NOMO-1 (cell line): ENCODE measurements around the gene ABCC5.

Source experiments
- DNase-seq, 2 experiments: peaks; one replicate each; lab custom pipeline; 2025; ENCODE audit not compliant: unreplicated experiment in 2 of 2; lab: John Stamatoyannopoulos, UW

Gene ABCC5

DNA sequence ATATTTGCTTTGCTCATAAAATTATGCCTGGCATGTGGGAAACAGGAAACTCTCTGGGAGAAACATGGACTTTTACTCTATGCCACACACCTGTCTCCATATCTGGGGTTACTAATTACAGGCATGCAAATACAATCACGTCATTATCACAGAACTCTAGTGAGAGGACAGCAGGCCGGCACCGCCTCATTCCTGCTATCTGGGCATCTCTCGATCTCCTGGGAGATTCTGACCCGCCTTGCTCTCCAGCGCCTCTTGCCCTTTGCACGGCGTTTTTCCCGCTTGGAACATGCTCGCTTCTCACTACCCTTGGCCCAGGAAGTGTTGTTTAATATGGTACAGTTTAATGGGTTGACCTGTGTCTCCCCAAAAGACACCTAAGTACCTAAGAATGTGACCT lies 87.6 kb downstream of the ABCC5 start:
- DNase-seq, result no peak

- DNase-seq, result no peak
These were observed 90.6 kb downstream of the ABCC5 start for GRCh38 chr3:183927059-183927458.

GRCh38 chr3:183924956-183925355 lies 92.7 kb downstream of the ABCC5 start:
- DNase-seq, result no peak

DNA sequence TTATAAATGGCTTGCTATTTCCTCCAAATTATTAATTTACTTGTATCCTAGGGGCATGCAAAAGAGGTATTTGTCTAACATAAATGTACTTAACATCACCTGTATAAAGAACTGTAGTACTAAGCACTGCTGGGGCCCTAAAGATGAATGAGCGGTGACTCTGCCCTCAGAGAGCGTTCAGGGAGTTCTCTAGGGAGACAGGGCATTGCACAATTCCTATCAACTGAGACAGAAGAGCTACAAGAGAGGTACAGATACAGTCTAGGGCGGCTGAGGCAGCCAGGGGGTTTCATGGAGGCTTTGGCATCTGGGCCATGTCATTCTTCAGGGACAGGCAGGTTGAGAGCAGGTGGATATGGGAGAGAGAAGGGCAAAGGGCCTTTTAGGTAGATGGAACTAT lies 93.1 kb downstream of the ABCC5 start:
- no peak for DNase-seq

- DNase-seq, result no peak
These were observed 95.3 kb downstream of the ABCC5 start for GRCh38 chr3:183922421-183922820.

GRCh38 chr3:183921096-183921495 lies 96.6 kb downstream of the ABCC5 start:
- no peak for DNase-seq

GRCh38 chr3:183920416-183920815 lies 97.3 kb downstream of the ABCC5 start:
- no peak for DNase-seq

- DNase-seq, result no peak
These were observed 99.5 kb downstream of the ABCC5 start for GRCh38 chr3:183918178-183918577.

- no peak for DNase-seq
These were observed 99.9 kb downstream of the ABCC5 start for GRCh38 chr3:183917776-183918175.

DNA sequence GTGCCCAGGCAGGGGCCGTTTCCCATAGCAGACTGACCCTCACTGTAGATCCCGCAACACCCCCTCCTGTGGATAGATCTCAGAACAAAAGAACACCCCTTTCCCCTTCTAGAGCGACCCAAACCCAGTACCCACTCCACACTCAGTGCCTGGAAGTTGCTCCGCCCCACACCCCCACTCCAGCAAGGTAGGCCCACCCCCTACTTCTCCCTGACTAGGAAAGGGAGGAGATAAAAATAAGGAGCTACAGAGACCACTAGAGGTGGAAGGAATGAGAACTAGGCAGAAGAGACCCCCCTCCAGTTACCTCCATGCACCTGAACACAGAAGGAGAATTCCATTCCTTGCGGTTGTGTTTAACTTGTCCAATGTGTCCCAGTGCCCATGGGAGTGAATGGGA lies 102.8 kb downstream of the ABCC5 start:
- DNase-seq, result no peak

DNA sequence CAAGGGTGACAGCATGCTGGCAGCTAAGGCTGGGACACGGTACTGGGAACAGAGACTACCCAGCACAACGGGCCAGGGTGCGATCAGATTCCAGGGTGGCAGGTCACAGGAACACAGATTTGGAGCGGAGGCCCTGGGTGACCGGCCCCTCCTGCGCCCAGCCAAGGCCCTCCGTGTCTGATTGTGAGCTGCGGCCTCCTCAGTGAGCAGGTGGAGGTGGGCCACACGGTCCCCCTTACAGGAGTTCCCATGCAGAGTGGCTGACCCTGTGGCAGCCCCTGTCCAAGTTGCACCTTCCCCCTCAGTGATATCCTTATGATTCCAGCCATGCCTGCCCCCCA lies 104.1 kb downstream of the ABCC5 start:
- DNase-seq, result no peak

- DNase-seq, result no peak
These were observed 104.6 kb downstream of the ABCC5 start for GRCh38 chr3:183912895-183913579.

DNA sequence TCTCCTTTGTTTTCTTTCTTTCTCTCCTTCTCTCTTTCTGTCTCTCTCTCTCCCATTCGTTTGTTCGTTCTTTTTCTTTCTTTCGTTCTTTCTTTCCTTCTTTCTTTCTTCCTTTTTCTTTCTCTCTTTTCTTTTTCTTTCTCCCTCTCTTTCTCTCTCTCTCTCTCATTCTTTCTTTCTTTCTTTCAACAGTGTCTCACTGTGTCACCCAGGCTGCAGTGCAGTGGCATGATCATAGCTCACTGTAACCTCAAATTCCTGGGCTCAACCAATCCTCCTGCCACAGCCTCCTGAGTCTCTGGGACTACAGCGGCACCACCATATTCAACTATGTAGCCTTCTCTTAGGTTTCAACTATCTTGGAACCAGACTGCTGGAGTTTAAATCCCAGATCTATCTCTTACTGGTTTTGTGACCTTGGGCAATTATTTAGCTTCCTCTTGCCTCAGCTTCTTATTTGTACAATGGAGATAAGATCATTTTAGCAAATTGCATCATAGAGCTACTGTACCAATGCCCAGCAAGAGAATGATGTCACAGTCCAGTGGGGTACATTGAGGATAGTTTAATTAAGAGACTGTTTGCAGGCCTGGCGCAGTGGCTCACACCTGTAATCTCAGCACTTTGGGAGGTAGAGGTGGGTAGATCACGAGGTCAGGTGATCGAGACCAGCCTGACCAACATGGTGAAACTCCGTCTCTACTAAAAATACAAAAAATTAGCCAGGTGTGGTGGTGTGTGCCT lies 105.7 kb downstream of the ABCC5 start:
- peak in 1 of 2 experiments; percentile 43 for DNase-seq

DNA sequence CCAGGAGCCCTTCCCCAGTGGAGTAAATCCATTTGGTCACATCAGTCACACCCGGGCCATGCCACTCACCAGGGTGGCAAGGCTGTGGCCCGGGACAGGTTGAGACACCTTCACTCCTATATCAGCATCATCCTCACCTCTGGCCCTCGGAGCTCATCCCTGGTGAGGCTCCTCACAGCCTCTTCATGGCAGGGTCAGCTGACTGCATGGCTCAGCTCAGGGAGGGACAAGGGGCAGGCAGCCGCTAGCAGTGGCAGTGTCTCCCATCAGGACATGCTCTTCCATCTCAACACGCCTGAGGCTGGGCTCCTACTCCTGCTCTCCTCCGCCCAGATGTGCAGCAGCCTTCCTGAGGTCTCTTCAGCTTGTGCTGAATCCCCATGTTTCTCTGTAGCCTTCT lies 106.6 kb downstream of the ABCC5 start:
- no peak for DNase-seq

DNA sequence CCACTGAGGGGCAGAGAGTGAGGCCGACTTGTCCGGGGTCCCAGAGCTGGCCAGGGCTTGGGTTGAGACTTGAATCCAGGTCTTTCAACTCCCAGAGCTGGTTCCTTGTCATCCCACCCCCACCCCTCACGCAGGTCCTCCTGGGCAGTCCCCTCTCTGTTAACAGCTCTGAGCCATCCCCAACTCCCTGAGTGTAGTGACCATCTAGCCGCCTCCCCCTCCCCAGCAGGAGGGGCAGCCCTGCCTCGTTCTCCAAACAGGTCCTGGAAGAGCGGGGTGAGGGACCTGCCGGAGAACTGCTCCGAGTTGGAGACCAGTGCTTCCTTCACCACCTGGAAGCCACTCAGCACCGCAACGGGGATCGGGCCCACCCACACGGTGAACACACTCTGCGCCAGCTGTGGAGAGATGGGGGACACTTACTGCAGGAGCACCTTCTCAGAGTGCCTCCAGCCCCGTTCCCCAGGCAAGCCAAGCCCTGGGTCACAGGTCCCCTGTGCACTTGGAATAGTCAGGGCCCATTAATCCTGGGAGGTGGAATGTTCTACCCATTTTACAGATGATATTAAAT lies 108.6 kb downstream of the ABCC5 start:
- DNase-seq, result no peak

DNA sequence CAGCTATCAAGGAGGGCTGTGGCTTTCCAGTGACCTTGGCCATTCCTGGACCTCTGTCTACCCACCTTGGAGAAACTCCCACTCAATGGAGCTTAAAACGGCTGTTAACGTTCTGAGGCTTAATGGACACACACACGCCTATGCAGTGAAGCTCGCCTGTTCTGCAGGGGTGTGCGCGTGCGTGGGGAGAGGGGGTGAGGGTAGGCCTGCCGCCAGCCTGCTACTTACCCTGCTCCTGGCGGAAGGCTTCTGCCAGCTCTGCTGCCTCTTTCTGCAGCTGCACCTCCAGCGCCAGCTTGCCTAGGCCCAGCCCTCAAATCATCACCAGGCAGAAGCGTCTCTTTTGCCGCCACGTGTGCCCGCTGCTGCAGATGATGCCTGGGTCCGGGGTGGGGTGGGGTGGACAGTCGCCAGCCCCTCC lies 109.8 kb downstream of the ABCC5 start:
- no peak for DNase-seq

DNA sequence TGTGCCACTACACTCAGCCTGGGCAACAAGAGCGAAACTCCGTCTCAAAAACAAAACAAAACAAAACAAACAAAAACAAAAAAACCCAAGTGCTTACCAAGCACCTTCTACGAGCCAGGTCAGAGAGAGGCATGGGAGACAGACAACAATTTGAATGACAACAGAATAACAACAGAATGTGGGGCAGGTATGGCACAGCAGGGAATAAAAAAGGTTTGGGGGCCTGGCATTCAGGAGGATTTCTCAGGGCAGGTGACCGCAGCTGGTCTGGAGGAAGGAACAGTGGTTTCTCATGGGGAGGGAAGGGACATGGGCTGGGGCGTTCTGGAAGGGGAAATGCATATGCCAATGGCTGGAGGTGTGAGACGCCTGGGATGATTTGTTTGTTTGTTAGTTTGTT lies 110.5 kb downstream of the ABCC5 start:
- no peak for DNase-seq

GRCh38 chr3:183906234-183906921 lies 111.3 kb downstream of the ABCC5 start:
- DNase-seq, result no peak

- no peak for DNase-seq
These were observed 112.6 kb downstream of the ABCC5 start for GRCh38 chr3:183904833-183905780.

- DNase-seq, result no peak
These were observed 119.7 kb downstream of the ABCC5 start for GRCh38 chr3:183898028-183898431.

GRCh38 chr3:183897606-183898005 lies 120.1 kb downstream of the ABCC5 start:
- no peak for DNase-seq
